Stomach (tissue), 9 donors: ENCODE data around the gene MYOCOS. TPM values are rescaled to one million over a fixed set of nuclear protein-coding genes. Genes with fewer than 3 reads are reported as not detected.
"Not testable (repeated sequence)": the region's sequence is repeated elsewhere in the genome, so short reads cannot be mapped to it uniquely, and the experiment has no call there.

Experiments
- DNase-seq, 2 donors: peaks; one replicate each; pipeline versions ENCODE4 v3.0.0 to v3.0.0-alpha.2; 2013 to 2019
- H3K27ac ChIP-seq, 5 donors: fragments of 200-600 bp in 4 of 5; sonication (generic) in 4 of 5; one replicate each; pipeline ENCODE4 v1.5.1; 2013 to 2019; ENCODE audit warnings: mild to moderate bottlenecking in 1 of 5, moderate library complexity in 1 of 5
- H3K27me3 ChIP-seq, 3 donors: fragments of 200-600 bp; sonication (generic); one replicate each; pipeline ENCODE4 v1.5.1; 2017 to 2019; ENCODE audit warnings: mixed run types in 1 of 3
- H3K36me3 ChIP-seq, 4 donors: fragments of 200-600 bp; sonication (generic); 1 replicate in 3 of 4; 2 replicates in 1 of 4; pipeline ENCODE4 v1.5.1; 2016 to 2019
- H3K4me1 ChIP-seq, 4 donors: fragments of 200-600 bp; sonication (generic); one replicate each; pipeline ENCODE4 v1.5.1; 2016 to 2019
- H3K4me3 ChIP-seq, 4 donors: fragments of 200-600 bp; sonication (generic) in 3 of 4; one replicate each; pipeline ENCODE4 v1.5.1; 2016 to 2019; ENCODE audit warnings: mild to moderate bottlenecking in 1 of 4
- H3K9me3 ChIP-seq, 4 donors: fragments of 200-600 bp; sonication (generic); one replicate each; pipeline ENCODE4 v1.5.1; 2016 to 2019
- EP300 ChIP-seq: sonication (generic); formaldehyde crosslinking; IDR thresholded peaks from one replicate; pipeline ENCODE4 v1.6.1; 2017; ENCODE audit warnings: antibody characterized with exemption
- POLR2A ChIP-seq, 4 donors: fragments of 450-650 bp; IDR thresholded peaks; one replicate each; pipeline ENCODE4 v1.6.1; 2016; ENCODE audit warnings: antibody characterized with exemption in 4 of 4, control low read depth in 2 of 4, mild to moderate bottlenecking in 1 of 4, moderate library complexity in 1 of 4
- POLR2AphosphoS5 ChIP-seq, 3 donors: sonication (generic); formaldehyde crosslinking; IDR thresholded peaks; one replicate each; pipeline ENCODE4 v1.6.1; 2016; ENCODE audit warnings: antibody characterized with exemption in 3 of 3
- WGBS, 5 donors: extraction: QIAGEN DNeasy Blood & Tissue Kit in 3 of 5; methylation state at CpG; one replicate each; pipeline versions ENCODE4 v1.1.5 to v1.1.7; 2013 to 2018; 5-methylcytosine and 5-hydroxymethylcytosine counted together
- intact Hi-C: fragments of 100-400 bp; cut with DNase I; formaldehyde crosslinking; loops from one replicate; pipeline ENCODE4 v1.15.1; 2023; ENCODE audit warnings: low total_unique reads
- polyA plus RNA-seq, 3 donors: library from polyadenylated mRNA; stranded (reverse); fragments of 200-250 nt; gene quantifications; one replicate each; pipeline ENCODE4 v1.2.3, GENCODE V29; 2013
- total RNA-seq, 5 donors: library from RNA; depleted of rRNA; stranded (reverse); fragments of >200 nt; gene quantifications; one replicate each; pipeline versions ENCODE4 v1.1.0 to v1.2.3, GENCODE V29; 2014 to 2016
- TF ChIP-seq, protein P1 (sequence below), 7 experiments: fragments of 450-650 bp in 4 of 7; fragments of 200-600 bp in 3 of 7; sonication (generic) in 3 of 7; IDR thresholded peaks; one replicate each; pipeline ENCODE4 v1.5.1; 2016 to 2019; ENCODE audit warnings: antibody characterized with exemption in 7 of 7, control low read depth in 2 of 7, mild to moderate bottlenecking in 1 of 7
- donor health status: healthy with polysubstance abuse.
- donor health status: Bipolar disorder and iron deficiency.
- donor health status: healthy.

MYOCOS gene
- total and polyA plus RNA-seq, 8 donors, result not detected

GRCh38 chr1:171590022-171590421 is 32.0 kb upstream of the MYOCOS start:
- 37 to 69% (median 58%) methylated on average over 1 of the region's 1 CpG for WGBS, 5 donors
- intact Hi-C loops, result no loop called here
- peaks cover 56 to 98% (median 98%) of the 10 kb centered on the region in 4 donors for H3K36me3 ChIP-seq
- no peaks in the 10 kb centered on the region for H3K4me1 ChIP-seq
- no peaks in the 10 kb centered on the region for H3K9me3 ChIP-seq
- H3K27me3 ChIP-seq, result no peaks in the 10 kb centered on the region
- TF ChIP-seq POLR2A (IDR thresholded peaks at IDR 0.05) (no peak), EP300 (no peak), POLR2AphosphoS5 (IDR thresholded peaks at IDR 0.05) (no peak)
- TF ChIP-seq, protein P1, sequence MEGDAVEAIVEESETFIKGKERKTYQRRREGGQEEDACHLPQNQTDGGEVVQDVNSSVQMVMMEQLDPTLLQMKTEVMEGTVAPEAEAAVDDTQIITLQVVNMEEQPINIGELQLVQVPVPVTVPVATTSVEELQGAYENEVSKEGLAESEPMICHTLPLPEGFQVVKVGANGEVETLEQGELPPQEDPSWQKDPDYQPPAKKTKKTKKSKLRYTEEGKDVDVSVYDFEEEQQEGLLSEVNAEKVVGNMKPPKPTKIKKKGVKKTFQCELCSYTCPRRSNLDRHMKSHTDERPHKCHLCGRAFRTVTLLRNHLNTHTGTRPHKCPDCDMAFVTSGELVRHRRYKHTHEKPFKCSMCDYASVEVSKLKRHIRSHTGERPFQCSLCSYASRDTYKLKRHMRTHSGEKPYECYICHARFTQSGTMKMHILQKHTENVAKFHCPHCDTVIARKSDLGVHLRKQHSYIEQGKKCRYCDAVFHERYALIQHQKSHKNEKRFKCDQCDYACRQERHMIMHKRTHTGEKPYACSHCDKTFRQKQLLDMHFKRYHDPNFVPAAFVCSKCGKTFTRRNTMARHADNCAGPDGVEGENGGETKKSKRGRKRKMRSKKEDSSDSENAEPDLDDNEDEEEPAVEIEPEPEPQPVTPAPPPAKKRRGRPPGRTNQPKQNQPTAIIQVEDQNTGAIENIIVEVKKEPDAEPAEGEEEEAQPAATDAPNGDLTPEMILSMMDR (IDR thresholded peaks at IDR 0.05), result no peak
- no peak overlapping the region for H3K27ac ChIP-seq
- no peak for DNase-seq
- H3K4me3 ChIP-seq, result no peak overlapping the region

- no peak for TF ChIP-seq POLR2A (IDR thresholded peaks at IDR 0.05)
- peaks cover 25 to 49% (median 46%) of the 10 kb centered on the region in 4 donors for H3K36me3 ChIP-seq
- no peak overlapping the region for H3K4me3 ChIP-seq
- no peaks in the 10 kb centered on the region for H3K9me3 ChIP-seq
- intact Hi-C loops, result no loop called here
- peaks cover 0 to 5% (median 0%) of the 10 kb centered on the region in 4 donors for H3K4me1 ChIP-seq
- no peaks in the 10 kb centered on the region for H3K27me3 ChIP-seq
- WGBS, 5 donors, result 47 to 83% (median 65%) methylated on average over 1 of the region's 1 CpG
- no peak for DNase-seq
- no peak overlapping the region for H3K27ac ChIP-seq
These were observed 26.7 kb upstream of the MYOCOS start for GRCh38 chr1:171595324-171595723.

DNA sequence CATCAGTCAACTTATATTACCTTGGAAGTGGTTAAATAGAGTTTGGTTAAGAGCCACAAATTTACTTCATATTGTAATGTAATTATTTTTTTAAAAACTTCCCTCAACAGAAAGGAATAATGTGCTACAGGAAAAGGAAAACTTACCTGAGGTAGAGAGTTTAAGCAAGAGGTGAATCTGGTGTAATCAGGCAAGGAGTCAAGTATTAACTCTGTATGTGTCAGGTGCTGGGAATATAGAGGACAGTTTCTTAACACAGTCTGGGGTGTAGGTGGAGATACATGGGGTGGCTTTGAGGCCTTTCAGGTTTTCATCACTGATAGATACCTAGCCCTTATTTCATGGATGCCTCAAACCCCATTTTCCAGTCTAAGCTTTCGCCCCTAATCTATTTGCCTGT is 25.9 kb upstream of the MYOCOS start:
- WGBS, 5 donors, result 93 to 100% (median 96%) methylated on average over 1 of the region's 1 CpG
- Histone ChIP-seq H3K27me3 (no peaks in the 10 kb centered on the region), H3K9me3 (no peaks in the 10 kb centered on the region), H3K4me3 (no peak overlapping the region), H3K36me3 (peaks cover 18 to 41% (median 38%) of the 10 kb centered on the region in 4 donors), H3K27ac (no peak overlapping the region), H3K4me1 (peaks cover 0 to 5% (median 0%) of the 10 kb centered on the region in 4 donors)
- intact Hi-C loops, result no loop called here
- DNase-seq, result no peak
- TF ChIP-seq POLR2A (IDR thresholded peaks at IDR 0.05) (no peak), EP300 (no peak)
- TF ChIP-seq, protein P1 (IDR thresholded peaks at IDR 0.05), result no peak

GRCh38 chr1:171596705-171597104 is 25.3 kb upstream of the MYOCOS start:
- no peaks in the 10 kb centered on the region for H3K9me3 ChIP-seq
- H3K4me1 ChIP-seq, result peaks cover 0 to 5% (median 0%) of the 10 kb centered on the region in 4 donors
- H3K27me3 ChIP-seq, result no peaks in the 10 kb centered on the region
- no peak overlapping the region for H3K27ac ChIP-seq
- 56 to 79% (median 56%) methylated on average over 2 of the region's 2 CpGs for WGBS, 5 donors
- TF ChIP-seq EP300 (no peak), POLR2AphosphoS5 (IDR thresholded peaks at IDR 0.05) (no peak), POLR2A (IDR thresholded peaks at IDR 0.05) (no peak)
- TF ChIP-seq, protein P1 (IDR thresholded peaks at IDR 0.05), result no peak
- peaks cover 12 to 35% (median 32%) of the 10 kb centered on the region in 4 donors for H3K36me3 ChIP-seq
- intact Hi-C loops, result no loop called here
- DNase-seq, result no peak
- no peak overlapping the region for H3K4me3 ChIP-seq

- H3K4me1 ChIP-seq, result peaks cover 0 to 5% (median 0%) of the 10 kb centered on the region in 4 donors
- H3K4me3 ChIP-seq, result no peak overlapping the region
- no peak overlapping the region for H3K27ac ChIP-seq
- no peaks in the 10 kb centered on the region for H3K9me3 ChIP-seq
- H3K27me3 ChIP-seq, result no peaks in the 10 kb centered on the region
- TF ChIP-seq POLR2A (IDR thresholded peaks at IDR 0.05) (no peak), POLR2AphosphoS5 (IDR thresholded peaks at IDR 0.05) (no peak), EP300 (no peak)
- TF ChIP-seq, protein P1 (IDR thresholded peaks at IDR 0.05), result no peak
- intact Hi-C loops, result no loop called here
- no peak for DNase-seq
- 64 to 90% (median 78%) methylated on average over 1 of the region's 1 CpG for WGBS, 5 donors
- H3K36me3 ChIP-seq, result peaks cover 8 to 30% (median 27%) of the 10 kb centered on the region in 4 donors
These were observed 24.8 kb upstream of the MYOCOS start for GRCh38 chr1:171597203-171597602.

GRCh38 chr1:171600310-171600709 is 21.7 kb upstream of the MYOCOS start:
- 65 to 84% (median 79%) methylated on average over 2 of the region's 2 CpGs for WGBS, 5 donors
- DNase-seq, intact Hi-C loops, H3K4me3 ChIP-seq, H3K36me3 ChIP-seq, H3K27me3 ChIP-seq, H3K27ac ChIP-seq, H3K4me1 ChIP-seq, H3K9me3 ChIP-seq: not testable (repeated sequence)
